ENCODE data around the gene CCDC12.

GRCh38 chr3:47007001-47007400 lies 30.5 kb upstream of the CCDC12 start:
- TF ChIP-seq CTCF (IDR thresholded peaks at IDR 0.05) (no peak), POLR2A (IDR thresholded peaks at IDR 0.05) (no peak)

All from adrenal gland (tissue), 5 donors.